ENCODE results near the gene COBL. TPM values are rescaled to one million over a fixed set of nuclear protein-coding genes. Genes with fewer than 3 reads are reported as not detected.

The COBL gene
- total and polyA plus RNA-seq, 2 of the 8 experiments (the other 6 are each of a cell fraction or from before 2014, with no cell fraction given), result 13.8 to 40.4 TPM

DNA sequence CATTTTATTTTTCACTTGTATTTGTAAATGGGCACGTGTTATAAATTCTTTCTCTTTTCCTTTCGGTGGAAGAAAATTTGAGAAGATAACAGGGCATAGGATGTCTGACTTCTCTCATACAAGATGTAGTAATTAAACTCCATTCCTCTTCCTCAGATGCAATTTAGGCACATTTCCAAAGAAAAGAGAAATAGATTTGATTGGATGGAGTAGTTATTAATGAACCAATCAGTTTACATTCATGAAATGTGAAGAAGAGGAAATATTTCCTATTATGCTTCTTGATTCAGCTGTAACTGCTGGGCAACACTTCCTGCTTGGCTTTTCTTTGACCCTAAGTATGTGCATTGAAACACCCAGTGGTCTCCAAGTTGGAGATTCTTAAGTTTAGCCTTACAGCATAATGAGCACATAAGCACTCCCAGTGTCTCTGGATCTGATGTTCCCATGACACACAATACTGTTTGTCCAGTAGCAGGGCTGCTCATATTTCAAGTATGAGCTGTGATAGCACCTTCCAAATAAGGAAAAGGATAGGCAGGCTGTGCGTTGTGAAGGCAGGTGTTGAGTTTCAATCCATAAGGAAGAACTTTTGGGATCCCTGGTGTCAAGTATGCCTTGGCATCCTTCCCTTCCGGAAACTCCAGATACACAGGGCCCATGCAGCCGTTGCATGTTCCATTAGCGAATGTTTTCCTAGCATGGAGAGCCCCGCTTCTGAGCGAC is 33.4 kb upstream of the COBL start:
- Histone ChIP-seq H3K4ac (replicated peaks; ENCODE audit: insufficient read length, low read depth, low read length) (no peak overlapping the region), H2BK15ac (ENCODE audit: low read length) (no peak overlapping the region), H3K18ac (ENCODE audit: extremely low read depth, low read length) (no peak overlapping the region), H2BK20ac (ENCODE audit: low read length) (no peak overlapping the region), H3K9me3 (ENCODE audit: insufficient read depth in 2 of 2, low read depth in 1 of 2, low read length in 1 of 2) (no peaks in the 10 kb centered on the region), H3K4me2 (ENCODE audit: insufficient read depth in 1 of 2, low read depth in 2 of 2, low read length in 2 of 2) (no peak overlapping the region), H3K23ac (ENCODE audit: insufficient read length) (no peak overlapping the region), H4K8ac (ENCODE audit: extremely low read depth, insufficient read depth, low read length) (no peak overlapping the region), H2AFZ (ENCODE audit: low read length) (no peak overlapping the region), H2AK5ac (ENCODE audit: low read depth, low read length) (no peak overlapping the region), H3K56ac (replicated peaks; ENCODE audit: insufficient read length, low read depth, low read length) (no peak overlapping the region), H2BK12ac (ENCODE audit: low read depth, low read length) (no peak overlapping the region), H3K4me3 (ENCODE audit: extremely low read depth in 1 of 4, insufficient read depth in 2 of 4, low read depth in 3 of 4, low read length in 4 of 4) (no peak overlapping the region), H4K20me1 (replicated peaks in 1 of 2; ENCODE audit: control insufficient read depth in 1 of 2, insufficient read depth in 2 of 2, low read length in 2 of 2) (no peaks in the 10 kb centered on the region), H3K4me1 (replicated peaks in 1 of 4; ENCODE audit: control insufficient read depth in 3 of 4, insufficient read depth in 4 of 4, low read length in 3 of 4) (peaks cover 0 to 3% (median 0%) of the 10 kb centered on the region in 4 experiments; a peak in 1 of 7 replicates), H2BK5ac (ENCODE audit: low read depth, low read length) (no peak overlapping the region), H3K36me3 (ENCODE audit: control insufficient read depth in 2 of 4, insufficient read depth in 4 of 4, low read length in 3 of 4) (no peaks in the 10 kb centered on the region), H3K14ac (ENCODE audit: insufficient read length) (no peak overlapping the region), H4K91ac (replicated peaks; ENCODE audit: insufficient read length, low read length) (no peak overlapping the region), H3K23me2 (ENCODE audit: low read depth, low read length) (no peaks in the 10 kb centered on the region), H3K9ac (replicated peaks in 1 of 4; ENCODE audit: extremely low read depth in 1 of 4, low read depth in 3 of 4, low read length in 3 of 4) (no peak overlapping the region), H3K27ac (ENCODE audit: low read depth, low read length) (no peak overlapping the region), H4K5ac (ENCODE audit: insufficient read length, low read depth, low read length) (no peak overlapping the region), H3K79me2 (ENCODE audit: control insufficient read depth in 1 of 2, insufficient read depth in 2 of 2, low read length in 2 of 2) (no peaks in the 10 kb centered on the region), H3K79me1 (ENCODE audit: low read depth, low read length) (no peaks in the 10 kb centered on the region), H2BK120ac (replicated peaks; ENCODE audit: low read depth, low read length) (no peak overlapping the region), H3K27me3 (replicated peaks in 1 of 4; ENCODE audit: control insufficient read depth in 3 of 4, extremely low read depth in 1 of 4, insufficient read depth in 3 of 4, low read length in 3 of 4) (no peaks in the 10 kb centered on the region; a peak in 1 of 7 replicates)
- POLR2A ChIA-PET (ENCODE audit: partially characterized antibody), result interaction anchor here (1.0 to 2.3 kb wide), 4 partner anchors 8 to 40 kb away, joined by 3 to 16 read pairs (median 4); no protein-coding TSS in a partner anchor
- DNase-seq (ENCODE audit: low read depth in 1 of 2, low spot score in 2 of 2), result no peak
- no peak for FAIRE-seq
- CTCF ChIA-PET (ENCODE audit: partially characterized antibody), result interaction anchor here (1.0 to 7.3 kb wide), 5 partner anchors 9 to 26 kb away, joined by 3 to 42 read pairs (median 6); no protein-coding TSS in a partner anchor
- WGBS, 2 experiments (ENCODE audit: extremely low coverage in 1 of 2, insufficient coverage in 1 of 2, insufficient read length in 1 of 2, insufficient replicate concordance in 2 of 2, low coverage in 1 of 2, low lambda C conversion rate in 2 of 2, missing lambda C conversion rate in 1 of 2), result 90% methylated on average over 8 of the region's 8 CpGs; no CpG with 5 or more reads in 1 of the 2 experiments
- TF ChIP-seq SIN3A (conservative IDR thresholded peaks at IDR 0.05 in 1 of 2, IDR thresholded peaks at IDR 0.05 in 1 of 2; ENCODE audit: low read depth in 1 of 2, low read length in 2 of 2) (no peak), CBX5 (IDR thresholded peaks at IDR 0.05; ENCODE audit: low read depth, low read length) (no peak), CBX8 (IDR thresholded peaks at IDR 0.05; ENCODE audit: borderline replicate concordance, low read depth, low read length) (no peak), TBP (IDR thresholded peaks at IDR 0.05; ENCODE audit: low read depth, low read length) (no peak), SP1 (IDR thresholded peaks at IDR 0.05; ENCODE audit: low read depth, low read length) (no peak), FOSL1 (IDR thresholded peaks at IDR 0.05; ENCODE audit: insufficient read depth, low read depth, low read length) (no peak), SIRT6 (IDR thresholded peaks at IDR 0.05; ENCODE audit: low read length) (no peak), GABPA (IDR thresholded peaks at IDR 0.05; ENCODE audit: borderline replicate concordance, insufficient read depth, low read length) (no peak), POLR2A (IDR thresholded peaks at IDR 0.05; ENCODE audit: control extremely low read depth in 1 of 2, low read depth in 2 of 2, low read length in 2 of 2) (no peak), YY1 (IDR thresholded peaks at IDR 0.05; ENCODE audit: low read depth, low read length) (no peak)
- TF ChIP-seq, protein P1, sequence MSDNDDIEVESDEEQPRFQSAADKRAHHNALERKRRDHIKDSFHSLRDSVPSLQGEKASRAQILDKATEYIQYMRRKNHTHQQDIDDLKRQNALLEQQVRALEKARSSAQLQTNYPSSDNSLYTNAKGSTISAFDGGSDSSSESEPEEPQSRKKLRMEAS (IDR thresholded peaks at IDR 0.05), result no peak
